ENCODE data around the gene SYCP3.
"Not testable (repeated sequence)": the region's sequence is repeated elsewhere in the genome, so short reads cannot be mapped to it uniquely, and the experiment has no call there.

SYCP3 gene

DNA sequence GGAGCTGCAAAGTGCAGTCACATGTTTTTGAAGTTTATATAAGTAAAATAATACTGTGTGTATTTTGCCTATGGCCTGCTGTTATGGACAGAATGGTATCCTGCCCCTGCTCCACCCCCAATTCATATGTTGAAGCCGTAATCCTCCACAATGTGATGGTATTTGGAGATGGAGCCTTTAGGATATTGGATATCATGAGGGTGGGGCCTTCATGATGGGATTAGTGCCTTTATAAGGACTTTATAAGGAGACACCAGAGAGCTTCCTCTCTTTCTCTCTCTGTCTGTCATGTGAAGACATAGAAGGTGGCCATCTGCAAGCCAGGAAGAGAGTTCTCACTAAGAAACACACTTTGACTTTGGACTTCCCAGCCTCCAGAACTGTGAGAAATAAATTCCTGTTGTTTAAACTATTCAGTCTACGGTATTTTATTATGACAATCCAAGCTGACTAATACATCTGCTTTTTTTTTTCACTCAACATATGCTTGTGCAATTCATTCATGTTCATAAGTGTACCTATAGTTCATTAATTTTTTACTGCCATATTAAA is 44.9 kb downstream of the SYCP3 start:
- H3K4me3 ChIP-seq (ENCODE audit: low read depth, low read length) = no peak overlapping the region
- no peak for DNase-seq (ENCODE audit: low read depth)

DNA sequence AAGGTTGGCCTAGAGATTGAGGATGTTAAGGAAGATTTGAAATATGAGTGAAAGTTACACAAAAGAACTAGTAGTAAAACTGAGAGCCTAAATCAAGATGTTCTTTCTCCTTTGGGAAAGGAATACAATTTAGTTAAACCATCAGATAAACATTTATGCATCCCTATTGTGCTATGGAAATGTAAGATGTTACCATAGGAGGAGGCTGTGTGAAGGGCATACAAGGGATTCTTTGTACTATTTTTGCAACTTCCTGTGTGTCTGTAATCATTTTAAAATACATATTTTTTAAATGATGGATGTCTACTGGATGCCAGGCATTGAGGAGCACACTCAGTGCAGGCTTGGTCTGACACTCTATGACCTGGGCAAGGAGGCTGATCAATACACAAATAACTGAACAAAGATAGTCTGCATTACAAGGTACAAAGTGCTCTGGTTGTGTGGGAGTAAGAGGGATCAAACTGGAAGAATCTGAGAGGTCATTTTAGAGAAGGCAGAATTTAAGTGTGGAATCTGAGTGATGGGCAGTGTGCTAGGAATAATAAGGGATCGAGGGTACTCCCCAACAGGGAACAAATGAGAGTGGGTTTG is 47.7 kb downstream of the SYCP3 start:
- DNase-seq (ENCODE audit: low read depth) = no peak
- H3K4me3 ChIP-seq (ENCODE audit: low read depth, low read length) = no peak overlapping the region

DNA sequence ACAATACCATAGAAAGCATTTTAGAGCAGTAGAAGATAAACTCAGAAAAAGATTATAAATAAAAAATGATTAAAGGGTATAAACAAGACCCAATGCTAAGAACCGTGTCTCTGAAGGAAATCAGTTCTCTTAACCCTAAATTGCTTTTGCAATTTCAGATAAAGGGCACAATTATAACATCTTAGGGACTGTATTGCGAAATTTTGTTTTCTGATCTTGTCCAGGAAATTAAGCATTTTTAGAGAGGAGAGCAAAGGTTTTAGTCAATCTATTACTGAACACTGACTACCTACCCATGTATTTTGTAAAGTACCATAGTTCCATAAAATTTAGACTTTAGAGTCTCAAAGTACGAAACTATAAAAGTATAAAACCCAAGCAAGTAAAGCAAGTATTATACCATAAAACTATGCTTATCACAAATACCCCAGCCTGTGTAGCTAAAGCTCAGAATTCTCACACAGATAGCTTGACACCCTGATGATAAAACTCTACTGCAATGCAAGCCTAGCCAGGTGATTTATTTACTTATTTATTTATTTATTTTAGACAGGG is 48.6 kb downstream of the SYCP3 start:
- DNase-seq (ENCODE audit: low read depth) = no peak
- no peak overlapping the region for H3K4me3 ChIP-seq (ENCODE audit: low read depth, low read length)

DNA sequence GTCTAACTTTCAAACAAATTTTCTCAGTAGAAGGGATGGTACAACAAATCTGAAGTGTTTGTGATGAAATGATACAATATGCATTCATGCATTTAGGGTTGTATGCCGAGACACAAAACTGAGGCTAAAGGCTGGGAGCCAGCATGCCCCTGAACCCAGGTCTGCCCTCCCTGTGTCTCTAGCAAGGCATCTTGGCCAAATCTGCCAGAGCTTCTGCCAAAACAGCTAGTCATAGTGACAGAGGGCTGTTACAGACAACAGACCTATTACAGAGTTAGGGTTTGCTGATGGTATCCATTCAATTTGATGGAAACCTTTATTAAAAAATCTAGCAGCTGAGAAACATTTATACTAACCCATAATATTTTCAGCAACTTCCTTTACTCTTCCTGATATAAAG is 53.1 kb downstream of the SYCP3 start:
- DNase-seq (ENCODE audit: low read depth) = no peak

DNA sequence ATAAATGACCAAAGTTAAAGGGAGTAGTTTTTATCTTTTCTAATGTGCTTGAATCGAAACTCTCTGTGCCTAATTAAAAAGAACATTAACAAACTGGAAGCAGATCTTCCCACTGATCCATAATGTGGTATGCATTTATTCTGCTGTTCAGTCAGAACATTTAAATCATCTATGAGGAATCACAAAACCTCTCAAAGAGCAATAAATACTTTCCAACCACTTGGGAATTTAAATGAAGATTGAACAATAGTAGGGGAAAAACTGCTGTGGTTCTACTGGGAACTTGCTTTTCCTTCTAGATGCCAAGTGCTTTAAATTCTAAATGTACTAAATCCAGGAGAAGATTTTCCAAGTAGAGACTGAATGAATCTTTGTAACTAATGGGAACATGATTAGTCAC is 54.2 kb downstream of the SYCP3 start:
- DNase-seq (ENCODE audit: low read depth) = no peak
- no peak overlapping the region for H3K4me3 ChIP-seq (ENCODE audit: low read depth, low read length)

More for the DNA sequence above, 53.1 kb downstream of the SYCP3 start:
- H3K4me3 ChIP-seq (ENCODE audit: low read depth, low read length) = no peak overlapping the region

DNA sequence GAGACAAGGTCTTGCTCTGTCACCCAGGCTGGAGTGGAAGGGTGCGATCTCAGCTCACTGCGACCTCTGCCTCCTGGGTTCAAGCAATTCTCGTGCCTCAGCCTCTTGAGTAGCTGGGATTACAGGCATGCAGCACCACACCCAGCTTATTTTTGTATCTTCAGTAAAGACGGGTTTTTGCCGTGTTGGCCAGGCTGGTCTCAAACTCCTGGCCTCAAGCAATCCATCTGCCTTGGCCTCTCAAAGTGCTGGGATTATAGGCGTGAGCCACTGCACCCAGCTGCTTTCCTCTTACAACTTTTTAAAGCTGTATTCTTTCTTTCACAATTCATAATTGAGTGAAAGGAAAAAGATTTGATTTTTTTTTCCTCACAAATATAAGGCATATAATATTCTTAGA is 57.6 kb downstream of the SYCP3 start:
- DNase-seq (ENCODE audit: low read depth); H3K4me3 ChIP-seq (ENCODE audit: low read depth, low read length): not testable (repeated sequence)

DNA sequence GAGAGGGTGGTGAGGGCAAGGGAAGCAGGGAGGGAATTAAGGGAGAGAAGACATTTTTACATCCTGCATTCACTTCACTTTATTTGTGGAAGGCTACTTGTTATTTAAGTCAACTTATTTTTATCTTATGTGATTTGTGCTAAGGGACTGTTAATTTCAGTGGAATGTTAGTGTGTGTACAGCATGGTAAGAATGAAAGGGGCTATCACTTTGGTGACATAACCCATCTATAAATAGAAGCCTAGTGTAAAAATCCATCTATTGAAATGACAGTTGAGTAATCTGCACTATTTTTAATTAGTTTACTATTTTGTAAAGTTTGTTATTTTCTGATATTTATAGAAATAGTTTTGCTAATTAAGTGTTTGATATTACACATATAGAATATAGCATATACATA is 58.6 kb downstream of the SYCP3 start:
- H3K4me3 ChIP-seq (ENCODE audit: low read depth, low read length) = no peak overlapping the region
- no peak for DNase-seq (ENCODE audit: low read depth)

DNA sequence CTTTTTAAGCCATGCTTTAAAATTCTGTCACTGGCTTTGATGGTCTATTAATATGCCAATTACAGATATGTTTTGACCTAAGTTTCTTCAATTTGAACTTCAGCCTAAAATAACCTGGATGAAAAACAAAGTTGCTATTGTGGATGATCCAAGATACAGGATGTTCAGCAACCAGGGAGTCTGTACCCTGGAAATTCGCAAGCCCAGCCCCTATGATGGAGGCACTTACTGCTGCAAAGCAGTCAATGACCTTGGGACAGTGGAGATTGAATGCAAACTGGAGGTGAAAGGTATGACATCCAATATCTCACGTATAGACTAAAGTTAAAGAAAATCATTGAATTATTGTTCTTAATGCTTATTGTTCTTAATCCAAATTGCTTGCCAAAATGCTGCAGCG is 59.0 kb downstream of the SYCP3 start:
- no peak overlapping the region for H3K4me3 ChIP-seq (ENCODE audit: low read depth, low read length)
- DNase-seq (ENCODE audit: low read depth) = no peak

Measured in skeletal muscle cell (primary cell).